K562 (cell line): Measurements from ENCODE around the gene LSM4. TPM values are rescaled to one million over a fixed set of nuclear protein-coding genes. Genes with fewer than 3 reads are reported as not detected.

Experiments used
- ATF6 ChIP-seq: sonication (generic); formaldehyde crosslinking; IDR thresholded peaks from 2 replicates; pipeline ENCODE4 v1.4.0; 2020; ENCODE audit warnings: mild to moderate bottlenecking, missing genetic modification reagents
- C11orf30 ChIP-seq: fragments of 450-650 bp; IDR thresholded peaks from 2 replicates; pipeline ENCODE4 v1.6.1; 2016; ENCODE audit warnings: low read depth, mild to moderate bottlenecking
- CBX3 ChIP-seq, 2 experiments: IDR thresholded peaks; 1 replicate in 1 of 2; 2 replicates in 1 of 2; pipeline ENCODE4 v1.6.1; 2012; ENCODE audit warnings: inconsistent platforms in 2 of 2, low read length in 2 of 2, borderline replicate concordance in 1 of 2, control low read depth in 1 of 2
- CUX1 ChIP-seq: fragments of 200-800 bp; sonication (Bioruptor generic); IDR thresholded peaks from 2 replicates; pipeline ENCODE4 v1.6.1; 2016; ENCODE audit warnings: missing genetic modification characterization, missing compliant biosample characterization
- HEY1 ChIP-seq: fragments of 250-450 bp; sonication (Bioruptor Pico); IDR thresholded peaks from 2 replicates; pipeline ENCODE4 v1.5.0; 2020; ENCODE audit warnings: mild to moderate bottlenecking, moderate library complexity, borderline replicate concordance
- JUNB ChIP-seq: fragments of 450-650 bp; formaldehyde crosslinking; conservative IDR thresholded peaks from 2 replicates; pipeline ENCODE4 v1.4.0; 2020; ENCODE audit warnings: mild to moderate bottlenecking
- LEF1 ChIP-seq: fragments of 450-650 bp; IDR thresholded peaks from 2 replicates; pipeline ENCODE4 v1.6.1; 2016; ENCODE audit warnings: mild to moderate bottlenecking
- MLLT1 ChIP-seq, 2 experiments: fragments of 450-650 bp; IDR thresholded peaks; 2 replicates each; pipeline ENCODE4 v1.6.1; 2016
- MYBL2 ChIP-seq, 2 experiments: fragments of 450-650 bp in 1 of 2; sonication (generic) in 1 of 2; formaldehyde crosslinking in 1 of 2; IDR thresholded peaks; 2 replicates each; pipeline versions ENCODE4 v1.6.1 to v1.8.1; 2017 to 2022; ENCODE audit warnings: borderline replicate concordance in 1 of 2, inconsistent platforms in 1 of 2, low read depth in 1 of 2, mild to moderate bottlenecking in 1 of 2, missing genetic modification reagents in 1 of 2, moderate library complexity in 1 of 2
- OTX1 ChIP-seq: fragments of 450-650 bp; formaldehyde crosslinking; IDR thresholded peaks from 2 replicates; pipeline ENCODE4 v1.4.0; 2022; ENCODE audit warnings: mild to moderate bottlenecking
- PHTF2 ChIP-seq: fragments of 250-450 bp; sonication (Bioruptor Pico); IDR thresholded peaks from 2 replicates; pipeline ENCODE4 v1.5.0; 2021; ENCODE audit warnings: mild to moderate bottlenecking
- POLR2A ChIP-seq: fragments of 450-650 bp; conservative IDR thresholded peaks from 2 replicates; pipeline ENCODE4 v1.6.1; 2016
- RBM14 ChIP-seq: fragments of 200-400 bp; formaldehyde crosslinking; IDR thresholded peaks from 2 replicates; pipeline ENCODE4 v1.6.1; 2018; ENCODE audit warnings: low read depth, mild to moderate bottlenecking, low read length, moderate library complexity, borderline replicate concordance; ENCODE audit not compliant: insufficient read depth
- RHOXF2B ChIP-seq: fragments of 250-450 bp; sonication (Bioruptor Pico); conservative IDR thresholded peaks from 2 replicates; pipeline ENCODE4 v1.5.1; 2021
- SMARCB1 ChIP-seq: IDR thresholded peaks from 2 replicates; pipeline ENCODE4 v1.6.1; 2011; ENCODE audit warnings: improper control_type of control experiment, low read depth; ENCODE audit not compliant: insufficient read length
- STAT5B ChIP-seq: fragments of 250-450 bp; sonication (Bioruptor Pico); IDR thresholded peaks from 2 replicates; pipeline ENCODE4 v1.8.0; 2021; ENCODE audit warnings: mild to moderate bottlenecking, inconsistent platforms
- ZNF41 ChIP-seq: fragments of 250-450 bp; sonication (Bioruptor Pico); conservative IDR thresholded peaks from 2 replicates; pipeline ENCODE4 v1.4.0; 2020; ENCODE audit warnings: mild to moderate bottlenecking
- ZNF76 ChIP-seq: fragments of 250-450 bp; sonication (Bioruptor Pico); IDR thresholded peaks from 2 replicates; pipeline ENCODE4 v1.4.0; 2020; ENCODE audit warnings: mild to moderate bottlenecking, moderate library complexity, borderline replicate concordance
- ZNF766 ChIP-seq: fragments of 200-800 bp; sonication (Bioruptor generic); conservative IDR thresholded peaks from 2 replicates; pipeline ENCODE4 v1.6.1; 2016; ENCODE audit warnings: missing genetic modification characterization, missing compliant biosample characterization
- polyA plus RNA-seq, 8 experiments: library from polyadenylated mRNA; depleted of rRNA in 4 of 8; stranded (reverse) in 5 of 8; unstranded in 3 of 8; fragments of >200 nt; fragmentation: Nextera tagmentation in 2 of 8; fragmentation: Illumina TruSeq in 1 of 8; extraction: Ambion mirVana in 2 of 8; extraction: Trizol in 1 of 8; gene quantifications; 2 replicates each; pipeline versions ENCODE4 v1.2.1 to v1.2.3, GENCODE V29; 2011 to 2014; ENCODE audit warnings: inconsistent platforms in 1 of 8, missing spikeins in 1 of 8
- total RNA-seq, 7 experiments: library from RNA; depleted of rRNA in 6 of 7; stranded (reverse); fragments of >200 nt in 6 of 7; fragmentation: Illumina TruSeq in 2 of 7; extraction: Trizol in 2 of 7; gene quantifications; 2 replicates each; pipeline versions ENCODE4 v1.2.1 to v1.2.3, GENCODE V29; 2011 to 2021; ENCODE audit warnings: low replicate concordance in 1 of 7

LSM4 gene
- total and polyA plus RNA-seq, 9 of the 15 experiments (the other 6 are each of a cell fraction or from before 2014, with no cell fraction given), result 11.9 to 763 (median 202) TPM

GRCh38 chr19:18322759-18323460 lies at the start of gene LSM4 (continued):
- no peak for TF ChIP-seq CUX1
- 0 out of 2 replicates have a peak, but pooled peaks have one; percentile 45 for TF ChIP-seq HEY1
- TF ChIP-seq JUNB, result no peak
- no peak for TF ChIP-seq ZNF76
- no peak for TF ChIP-seq STAT5B (CRISPR knock-in tag)
- TF ChIP-seq LEF1, result no peak
- TF ChIP-seq POLR2A, result peak; percentile 91
- no peak for TF ChIP-seq MYBL2 (IDR thresholded peaks at IDR 0.05; ENCODE audit: low read depth)
- no peak for TF ChIP-seq MYBL2 (CRISPR knock-in tag; IDR thresholded peaks at IDR 0.05; ENCODE audit: borderline replicate concordance)
- no peak for TF ChIP-seq RBM14
- TF ChIP-seq OTX1, result no peak
- TF ChIP-seq CBX3 (IDR thresholded peaks at IDR 0.05; ENCODE audit: borderline replicate concordance in 1 of 2, low read length in 2 of 2), result no peak
- 0 out of 4 replicates have a peak, but pooled peaks of 1 of the 2 experiments have one; percentile 20 for TF ChIP-seq MLLT1 (IDR thresholded peaks at IDR 0.05)
- no peak for TF ChIP-seq SMARCB1
- TF ChIP-seq ZNF766 (CRISPR knock-in tag), result no peak
- no peak; the same call in 1 of the 2 replicates for TF ChIP-seq ZNF41 (CRISPR knock-in tag)
- TF ChIP-seq PHTF2 (CRISPR knock-in tag), result no peak
- TF ChIP-seq RHOXF2B (CRISPR knock-in tag), result no peak
- TF ChIP-seq ATF6 (CRISPR knock-in tag), result no peak
- TF ChIP-seq C11orf30, result no peak; the same call in 1 of the 2 replicates
